ENCODE results near the gene SIK3.

SIK3 gene

DNA sequence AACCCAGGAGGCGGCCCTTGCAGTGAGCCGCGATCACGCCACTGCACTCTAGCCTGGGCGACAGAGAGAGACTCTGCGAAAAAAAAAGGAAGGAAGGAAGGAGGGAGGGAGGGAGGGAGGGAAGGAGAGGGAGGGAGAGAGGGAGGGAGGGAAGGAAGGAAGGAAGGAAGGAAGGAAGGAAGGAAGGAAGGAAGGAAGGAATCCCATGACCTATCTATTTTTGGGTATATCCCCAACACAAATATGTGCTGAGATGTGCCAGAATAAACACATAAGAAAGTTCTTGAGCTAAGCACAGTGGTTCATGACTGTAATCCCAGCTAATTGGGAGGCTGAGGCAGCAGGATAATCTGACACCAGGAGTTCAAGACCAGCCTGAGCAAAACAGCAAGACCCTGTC is 82.0 kb downstream of the SIK3 start:
- H3K4me1 ChIP-seq = no peaks in the 10 kb centered on the region

DNA sequence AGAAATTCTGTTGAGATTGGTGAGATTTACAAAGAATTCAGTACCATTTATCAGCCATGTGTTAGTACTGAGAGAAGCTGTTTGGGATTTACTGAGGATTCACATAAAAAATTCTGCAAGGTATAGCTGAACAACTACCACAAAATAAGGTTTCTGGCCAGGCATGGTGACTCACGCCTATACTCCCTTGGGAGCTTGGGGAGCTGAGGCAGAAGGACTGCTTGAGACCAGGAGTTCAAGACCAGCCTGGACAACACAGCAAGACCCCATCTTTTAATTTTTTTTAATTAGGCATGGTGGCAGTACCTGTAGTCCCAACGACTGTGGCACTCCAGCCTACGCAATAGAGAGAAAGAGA is 86.7 kb downstream of the SIK3 start:
- DNase-seq = no peak
- Histone ChIP-seq H3K4me1 (no peaks in the 10 kb centered on the region), H3K27me3 (no peaks in the 10 kb centered on the region), H3K9me3 (no peaks in the 10 kb centered on the region), H3K4me3 (ENCODE audit: low read depth, low read length) (no peak overlapping the region), H3K36me3 (no peaks in the 10 kb centered on the region)
- TF ChIP-seq, protein P1, sequence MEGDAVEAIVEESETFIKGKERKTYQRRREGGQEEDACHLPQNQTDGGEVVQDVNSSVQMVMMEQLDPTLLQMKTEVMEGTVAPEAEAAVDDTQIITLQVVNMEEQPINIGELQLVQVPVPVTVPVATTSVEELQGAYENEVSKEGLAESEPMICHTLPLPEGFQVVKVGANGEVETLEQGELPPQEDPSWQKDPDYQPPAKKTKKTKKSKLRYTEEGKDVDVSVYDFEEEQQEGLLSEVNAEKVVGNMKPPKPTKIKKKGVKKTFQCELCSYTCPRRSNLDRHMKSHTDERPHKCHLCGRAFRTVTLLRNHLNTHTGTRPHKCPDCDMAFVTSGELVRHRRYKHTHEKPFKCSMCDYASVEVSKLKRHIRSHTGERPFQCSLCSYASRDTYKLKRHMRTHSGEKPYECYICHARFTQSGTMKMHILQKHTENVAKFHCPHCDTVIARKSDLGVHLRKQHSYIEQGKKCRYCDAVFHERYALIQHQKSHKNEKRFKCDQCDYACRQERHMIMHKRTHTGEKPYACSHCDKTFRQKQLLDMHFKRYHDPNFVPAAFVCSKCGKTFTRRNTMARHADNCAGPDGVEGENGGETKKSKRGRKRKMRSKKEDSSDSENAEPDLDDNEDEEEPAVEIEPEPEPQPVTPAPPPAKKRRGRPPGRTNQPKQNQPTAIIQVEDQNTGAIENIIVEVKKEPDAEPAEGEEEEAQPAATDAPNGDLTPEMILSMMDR (IDR thresholded peaks at IDR 0.05; ENCODE audit: low read depth, low read length) = no peak

More for the DNA sequence above, 82.0 kb downstream of the SIK3 start:
- no peak for DNase-seq
- Histone ChIP-seq H3K9me3 (no peaks in the 10 kb centered on the region), H3K4me3 (ENCODE audit: low read depth, low read length) (no peak overlapping the region), H3K27me3 (no peaks in the 10 kb centered on the region), H3K36me3 (no peaks in the 10 kb centered on the region)
- TF ChIP-seq, protein P1 (IDR thresholded peaks at IDR 0.05; ENCODE audit: low read depth, low read length) = no peak

DNA sequence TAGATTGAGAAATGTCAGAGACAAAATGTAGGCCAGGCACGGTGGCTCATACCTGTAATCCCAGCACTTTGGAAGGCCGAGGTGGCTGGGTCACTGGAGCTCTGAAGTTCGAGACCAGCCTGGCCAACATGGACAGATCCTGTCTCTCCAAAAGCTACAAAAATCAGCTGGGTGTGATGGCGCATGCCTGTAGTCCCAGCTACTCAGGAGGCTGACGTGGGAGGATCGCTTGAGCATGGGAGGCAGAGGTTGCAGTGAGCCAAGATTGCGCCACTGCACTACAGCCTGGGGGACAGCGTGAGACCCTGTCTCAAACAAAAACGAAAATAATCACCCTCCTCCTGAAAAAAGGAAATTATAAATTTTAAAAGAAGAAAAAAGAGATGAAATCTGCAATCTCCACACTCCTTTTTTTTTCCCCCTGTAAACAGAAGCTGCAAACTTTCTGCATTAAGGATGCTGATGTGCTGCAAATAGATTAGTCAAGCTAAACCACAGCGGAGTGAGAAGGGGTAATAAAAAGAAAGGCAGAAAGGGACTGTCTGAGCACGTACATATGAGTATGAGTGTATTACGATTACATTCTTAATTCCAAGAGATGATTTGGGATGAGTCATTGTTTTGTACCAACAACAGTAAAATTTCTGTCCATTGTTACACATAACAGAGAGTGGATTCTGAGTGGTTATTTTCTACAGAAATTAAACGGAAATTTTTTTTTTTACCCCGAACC is 87.3 kb downstream of the SIK3 start:
- H3K36me3 ChIP-seq = no peaks in the 10 kb centered on the region
- no peaks in the 10 kb centered on the region for H3K27me3 ChIP-seq
- no peak for DNase-seq
- H3K4me3 ChIP-seq (ENCODE audit: low read depth, low read length) = no peak overlapping the region
- H3K9me3 ChIP-seq = no peaks in the 10 kb centered on the region
- TF ChIP-seq, protein P1 (IDR thresholded peaks at IDR 0.05; ENCODE audit: low read depth, low read length) = no peak
- H3K4me1 ChIP-seq = no peaks in the 10 kb centered on the region

DNA sequence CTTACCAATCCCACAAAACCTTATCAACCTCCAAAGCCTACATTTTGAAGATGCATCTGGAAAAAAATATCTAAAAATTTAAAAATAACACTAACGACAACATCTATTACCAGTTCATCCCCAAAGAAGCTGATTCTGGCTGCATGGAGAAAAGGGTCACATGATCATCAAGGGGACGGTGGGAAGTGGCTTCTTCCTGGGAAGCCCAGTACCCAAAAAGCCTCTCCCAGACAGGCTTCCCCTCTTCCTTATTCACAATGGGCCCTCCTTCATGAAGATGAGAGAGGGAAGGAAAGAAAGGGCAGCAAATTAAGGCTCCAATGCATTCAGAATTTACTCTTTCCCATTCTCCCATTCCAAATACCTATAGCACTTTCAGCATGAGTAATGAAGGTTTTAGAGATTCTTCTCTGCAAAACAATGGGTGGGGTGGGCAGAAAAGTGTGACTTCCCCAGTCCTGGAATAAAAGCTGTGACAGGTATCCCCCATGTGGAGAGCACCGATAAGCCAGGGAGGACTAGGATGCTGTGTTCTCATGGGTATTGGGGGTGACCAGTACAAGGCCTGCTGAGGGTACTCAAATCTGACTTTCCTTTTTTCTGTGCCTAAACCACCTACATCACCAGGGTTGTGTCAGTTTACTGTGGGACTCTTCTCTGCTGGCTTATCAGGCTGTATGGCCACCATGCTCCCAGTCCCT is 88.2 kb downstream of the SIK3 start:
- H3K36me3 ChIP-seq = no peaks in the 10 kb centered on the region
- H3K4me3 ChIP-seq (ENCODE audit: low read depth, low read length) = no peak overlapping the region
- TF ChIP-seq, protein P1 (IDR thresholded peaks at IDR 0.05; ENCODE audit: low read depth, low read length) = no peak

DNA sequence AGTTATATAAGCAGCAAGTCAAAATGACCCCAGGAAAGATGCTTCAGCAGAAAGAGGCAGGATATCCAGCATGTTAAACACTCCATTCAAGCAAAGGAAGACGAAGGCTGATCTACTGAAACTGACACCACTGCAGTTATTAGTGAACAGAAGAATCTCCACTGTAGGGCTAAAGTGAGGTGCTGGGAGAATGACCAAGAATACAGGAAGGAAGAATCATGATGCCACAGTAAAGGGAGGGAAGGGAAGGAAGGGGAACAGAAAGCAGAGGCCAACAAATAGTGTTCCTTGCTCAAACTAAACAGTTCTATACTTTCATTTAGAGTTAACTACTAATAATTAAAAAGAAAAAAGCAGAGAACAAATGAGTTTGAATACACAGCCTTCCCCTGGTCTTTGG is 92.5 kb downstream of the SIK3 start:
- H3K9me3 ChIP-seq = no peaks in the 10 kb centered on the region
- TF ChIP-seq, protein P1 (IDR thresholded peaks at IDR 0.05; ENCODE audit: low read depth, low read length) = no peak
- peaks cover 2% of the 10 kb centered on the region; the same call in 1 of the 2 replicates for H3K4me1 ChIP-seq
- H3K36me3 ChIP-seq = no peaks in the 10 kb centered on the region
- no peaks in the 10 kb centered on the region for H3K27me3 ChIP-seq
- H3K4me3 ChIP-seq (ENCODE audit: low read depth, low read length) = no peak overlapping the region
- no peak for DNase-seq

More for the DNA sequence above, 88.2 kb downstream of the SIK3 start:
- no peak for DNase-seq
- Histone ChIP-seq H3K9me3 (no peaks in the 10 kb centered on the region), H3K27me3 (no peaks in the 10 kb centered on the region), H3K4me1 (no peaks in the 10 kb centered on the region)
